Kidney epithelial cell (primary cell): ENCODE measurements around the gene DIP2C. TPM values are rescaled to one million over a fixed set of nuclear protein-coding genes. Genes with fewer than 3 reads are reported as not detected.
A peak's percentile ranks its signal among the peaks of the same experiment; 100 is the strongest.

Experiments used
- DNase-seq: peaks from one replicate; pipeline ENCODE4 v3.0.0-alpha.2; 2010; ENCODE audit warnings: low read depth
- H3K27me3 ChIP-seq: 2 replicates; pipeline ENCODE4 v1.6.0; 2011; ENCODE audit warnings: low read length; ENCODE audit not compliant: control insufficient read depth, insufficient read depth
- H3K36me3 ChIP-seq: 2 replicates; pipeline ENCODE4 v1.5.1; 2011; ENCODE audit warnings: low read length; ENCODE audit not compliant: control insufficient read depth, insufficient read depth
- H3K4me3 ChIP-seq: 2 replicates; pipeline ENCODE4 v1.5.1; 2011; ENCODE audit warnings: low read depth, mild to moderate bottlenecking, control low read depth, low read length
- total RNA-seq: library from RNA; depleted of rRNA; stranded (reverse); fragments of >200 nt; gene quantifications from 2 replicates; pipeline ENCODE4 v1.2.3, GENCODE V29; 2015
- TF ChIP-seq, protein P1 (sequence below): IDR thresholded peaks from 2 replicates; pipeline ENCODE4 v1.5.1; 2011; ENCODE audit warnings: mild to moderate bottlenecking, moderate library complexity, low read length, control low read depth, inconsistent platforms; ENCODE audit not compliant: insufficient read depth, poor library complexity, severe bottlenecking

The DIP2C gene, protein sequence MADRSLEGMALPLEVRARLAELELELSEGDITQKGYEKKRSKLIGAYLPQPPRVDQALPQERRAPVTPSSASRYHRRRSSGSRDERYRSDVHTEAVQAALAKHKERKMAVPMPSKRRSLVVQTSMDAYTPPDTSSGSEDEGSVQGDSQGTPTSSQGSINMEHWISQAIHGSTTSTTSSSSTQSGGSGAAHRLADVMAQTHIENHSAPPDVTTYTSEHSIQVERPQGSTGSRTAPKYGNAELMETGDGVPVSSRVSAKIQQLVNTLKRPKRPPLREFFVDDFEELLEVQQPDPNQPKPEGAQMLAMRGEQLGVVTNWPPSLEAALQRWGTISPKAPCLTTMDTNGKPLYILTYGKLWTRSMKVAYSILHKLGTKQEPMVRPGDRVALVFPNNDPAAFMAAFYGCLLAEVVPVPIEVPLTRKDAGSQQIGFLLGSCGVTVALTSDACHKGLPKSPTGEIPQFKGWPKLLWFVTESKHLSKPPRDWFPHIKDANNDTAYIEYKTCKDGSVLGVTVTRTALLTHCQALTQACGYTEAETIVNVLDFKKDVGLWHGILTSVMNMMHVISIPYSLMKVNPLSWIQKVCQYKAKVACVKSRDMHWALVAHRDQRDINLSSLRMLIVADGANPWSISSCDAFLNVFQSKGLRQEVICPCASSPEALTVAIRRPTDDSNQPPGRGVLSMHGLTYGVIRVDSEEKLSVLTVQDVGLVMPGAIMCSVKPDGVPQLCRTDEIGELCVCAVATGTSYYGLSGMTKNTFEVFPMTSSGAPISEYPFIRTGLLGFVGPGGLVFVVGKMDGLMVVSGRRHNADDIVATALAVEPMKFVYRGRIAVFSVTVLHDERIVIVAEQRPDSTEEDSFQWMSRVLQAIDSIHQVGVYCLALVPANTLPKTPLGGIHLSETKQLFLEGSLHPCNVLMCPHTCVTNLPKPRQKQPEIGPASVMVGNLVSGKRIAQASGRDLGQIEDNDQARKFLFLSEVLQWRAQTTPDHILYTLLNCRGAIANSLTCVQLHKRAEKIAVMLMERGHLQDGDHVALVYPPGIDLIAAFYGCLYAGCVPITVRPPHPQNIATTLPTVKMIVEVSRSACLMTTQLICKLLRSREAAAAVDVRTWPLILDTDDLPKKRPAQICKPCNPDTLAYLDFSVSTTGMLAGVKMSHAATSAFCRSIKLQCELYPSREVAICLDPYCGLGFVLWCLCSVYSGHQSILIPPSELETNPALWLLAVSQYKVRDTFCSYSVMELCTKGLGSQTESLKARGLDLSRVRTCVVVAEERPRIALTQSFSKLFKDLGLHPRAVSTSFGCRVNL (N-terminal part only)
- 19.2 and 20.4 TPM in 2 replicates for total RNA-seq

DNA sequence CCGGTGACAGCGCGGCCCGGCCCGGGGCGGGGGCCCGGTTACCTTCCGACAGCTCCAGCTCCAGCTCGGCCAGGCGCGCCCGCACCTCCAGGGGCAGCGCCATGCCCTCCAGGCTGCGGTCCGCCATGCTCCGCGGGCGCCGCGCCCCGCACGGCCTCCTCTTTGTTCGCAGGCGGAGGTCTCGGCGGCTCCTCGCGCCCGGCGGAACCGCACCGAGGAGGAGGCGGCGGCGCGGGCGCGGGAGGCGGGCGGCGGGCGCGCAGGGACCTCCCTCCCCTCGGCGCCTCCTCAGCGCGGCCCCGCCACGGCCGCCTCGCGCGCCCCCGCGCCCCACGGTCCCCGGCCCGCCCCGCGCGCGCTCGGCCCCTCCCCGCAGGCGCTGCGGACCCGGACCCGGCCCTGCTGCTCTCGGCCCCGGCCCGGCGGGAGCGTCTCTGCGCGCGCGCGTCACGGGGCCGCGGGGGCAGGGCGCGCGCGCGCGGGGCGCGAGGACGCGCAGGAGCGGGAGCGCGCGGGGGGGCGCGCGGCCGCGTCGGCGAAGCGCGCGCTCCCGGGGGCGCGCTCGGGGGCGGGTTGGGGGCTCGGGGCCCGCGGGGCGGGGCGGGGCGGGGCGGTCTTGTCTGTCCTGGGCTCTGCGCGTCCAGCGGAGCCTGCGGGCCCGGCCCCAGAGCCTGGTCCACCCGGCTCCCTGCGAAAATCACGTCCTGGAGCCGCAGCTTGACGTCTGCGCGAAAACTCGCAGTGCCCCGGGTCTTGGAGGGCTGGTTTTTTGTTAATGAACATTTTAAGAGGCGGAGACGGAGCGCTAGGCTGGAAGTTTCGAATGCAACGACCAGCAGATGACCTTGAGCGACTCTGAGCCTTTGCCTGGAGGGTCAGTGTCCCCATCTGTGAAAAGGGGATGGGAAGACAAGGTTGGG, at the start of gene DIP2C:
TSS of gene DIP2C (minus strand) at position 217 of the 920 bp plus-strand sequence. CDS start at position 127, 90 bp downstream.
- DNase-seq, result no peak
- TF ChIP-seq, protein P1, sequence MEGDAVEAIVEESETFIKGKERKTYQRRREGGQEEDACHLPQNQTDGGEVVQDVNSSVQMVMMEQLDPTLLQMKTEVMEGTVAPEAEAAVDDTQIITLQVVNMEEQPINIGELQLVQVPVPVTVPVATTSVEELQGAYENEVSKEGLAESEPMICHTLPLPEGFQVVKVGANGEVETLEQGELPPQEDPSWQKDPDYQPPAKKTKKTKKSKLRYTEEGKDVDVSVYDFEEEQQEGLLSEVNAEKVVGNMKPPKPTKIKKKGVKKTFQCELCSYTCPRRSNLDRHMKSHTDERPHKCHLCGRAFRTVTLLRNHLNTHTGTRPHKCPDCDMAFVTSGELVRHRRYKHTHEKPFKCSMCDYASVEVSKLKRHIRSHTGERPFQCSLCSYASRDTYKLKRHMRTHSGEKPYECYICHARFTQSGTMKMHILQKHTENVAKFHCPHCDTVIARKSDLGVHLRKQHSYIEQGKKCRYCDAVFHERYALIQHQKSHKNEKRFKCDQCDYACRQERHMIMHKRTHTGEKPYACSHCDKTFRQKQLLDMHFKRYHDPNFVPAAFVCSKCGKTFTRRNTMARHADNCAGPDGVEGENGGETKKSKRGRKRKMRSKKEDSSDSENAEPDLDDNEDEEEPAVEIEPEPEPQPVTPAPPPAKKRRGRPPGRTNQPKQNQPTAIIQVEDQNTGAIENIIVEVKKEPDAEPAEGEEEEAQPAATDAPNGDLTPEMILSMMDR, result no peak
- H3K4me3 ChIP-seq, result peak within 1 kb of the TSS; percentile 80
- no peaks in the 10 kb centered on the region for H3K36me3 ChIP-seq
- no peaks in the 10 kb centered on the region for H3K27me3 ChIP-seq

DNA sequence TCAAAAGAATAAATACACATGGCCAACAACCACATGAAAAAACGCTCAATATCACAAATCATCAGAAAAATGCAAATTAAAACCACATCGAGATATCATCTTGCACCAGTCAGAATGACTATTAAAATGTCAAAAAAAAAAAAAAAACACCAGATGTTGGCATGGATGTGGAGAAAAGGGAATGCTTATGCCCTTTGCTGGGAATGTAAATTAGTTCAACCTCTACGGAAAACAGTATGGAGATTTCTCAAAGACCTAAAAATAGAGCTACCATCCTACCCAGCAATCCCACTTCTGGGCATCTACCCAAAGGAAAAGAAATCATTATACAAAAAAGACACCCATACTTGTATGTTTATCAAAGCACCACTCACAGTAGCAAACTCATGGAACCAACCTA, 45.0 kb upstream of the DIP2C start:
- peaks cover 5% of the 10 kb centered on the region for H3K27me3 ChIP-seq
- DNase-seq, result no peak
- TF ChIP-seq, protein P1, result no peak
- no peak overlapping the region for H3K4me3 ChIP-seq
- H3K36me3 ChIP-seq, result no peaks in the 10 kb centered on the region

DNA sequence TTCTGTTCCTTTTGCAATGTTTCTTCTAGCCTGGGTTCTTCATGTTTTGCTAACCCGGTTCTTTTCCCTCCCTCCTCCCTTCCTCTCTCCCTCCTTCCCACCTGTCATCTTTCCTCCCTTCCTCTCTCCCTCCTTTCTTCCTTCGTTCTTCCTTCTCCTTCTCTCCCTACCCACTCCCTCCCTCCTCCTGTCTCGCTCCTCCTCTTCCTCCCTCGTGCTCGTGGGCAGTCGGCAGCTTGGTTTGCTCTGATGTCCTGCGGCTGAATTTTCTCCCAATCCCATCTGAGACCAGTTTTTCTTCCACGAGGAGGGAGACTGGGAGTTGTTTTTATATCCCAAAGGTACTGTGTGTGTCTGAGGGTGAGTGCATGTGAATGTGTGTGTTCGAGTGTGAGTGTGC, 43.6 kb upstream of the DIP2C start:
- H3K27me3 ChIP-seq, result peaks cover 9% of the 10 kb centered on the region
- no peaks in the 10 kb centered on the region for H3K36me3 ChIP-seq
- TF ChIP-seq, protein P1, result no peak
- H3K4me3 ChIP-seq, result no peak overlapping the region
- DNase-seq, result no peak

DNA sequence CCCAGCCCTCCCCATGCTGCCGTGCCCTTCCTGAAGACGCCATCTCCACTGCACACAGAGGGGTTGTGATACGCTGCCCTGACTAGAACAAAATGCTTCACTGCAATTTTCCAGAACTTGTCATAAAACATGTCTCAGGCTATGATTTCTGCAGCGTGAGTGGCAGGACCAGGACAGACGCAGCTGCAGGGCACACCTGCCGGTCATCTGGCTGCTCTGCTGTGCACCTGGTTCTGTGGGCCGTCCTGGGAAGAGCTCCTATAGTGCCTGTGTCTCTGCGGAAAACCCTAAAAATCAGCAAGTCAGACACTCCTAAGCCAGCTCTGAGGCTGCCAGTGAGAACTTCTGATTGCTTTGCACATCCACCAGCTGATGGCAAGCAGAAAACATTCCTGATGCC, 39.7 kb upstream of the DIP2C start:
- Histone ChIP-seq H3K4me3 (no peak overlapping the region), H3K36me3 (no peaks in the 10 kb centered on the region), H3K27me3 (peaks cover 9% of the 10 kb centered on the region)
- DNase-seq, result no peak
- TF ChIP-seq, protein P1, result no peak

DNA sequence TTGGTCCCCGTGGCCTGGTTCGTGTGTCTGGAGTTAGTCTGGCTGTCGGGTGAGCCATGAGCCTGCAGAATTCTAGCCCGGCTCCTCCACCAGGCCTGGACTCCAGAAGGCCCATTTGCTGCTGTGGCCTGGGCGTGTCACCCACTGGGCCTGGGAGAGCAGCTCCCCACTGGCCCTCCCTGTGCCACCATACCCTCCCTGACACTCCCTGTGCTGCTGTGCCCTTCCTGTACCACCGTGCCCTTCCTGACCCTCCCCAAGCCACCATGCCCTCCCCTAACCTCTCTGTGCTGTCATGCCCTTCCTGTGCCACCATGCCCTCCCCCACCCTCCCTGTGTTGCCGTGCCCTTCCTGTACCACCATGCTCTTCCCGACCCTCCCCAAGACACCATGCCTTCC, 39.1 kb upstream of the DIP2C start:
- peaks cover 9% of the 10 kb centered on the region for H3K27me3 ChIP-seq
- no peaks in the 10 kb centered on the region for H3K36me3 ChIP-seq
- no peak overlapping the region for H3K4me3 ChIP-seq
- DNase-seq, result no peak
- TF ChIP-seq, protein P1, result no peak
